Stimulated activated CD8-positive, alpha-beta memory T cell treated with anti-CD3 and anti-CD28 coated beads, Interleukin-12 subunit alpha, Interleukin-12 subunit beta, amount 100 ng/mL, for 24 hours (primary cell): ENCODE results near the gene KRTAP5-10.
"Not testable (repeated sequence)": the region's sequence is repeated elsewhere in the genome, so short reads cannot be mapped to it uniquely, and the experiment has no call there.

Experiments
- DNase-seq: peaks from one replicate; pipeline ENCODE4 v3.0.0-alpha.2; 2020; ENCODE audit errors: extremely low read depth

Gene KRTAP5-10

GRCh38 chr11:71572811-71573210 is 7.4 kb downstream of the KRTAP5-10 start:
- DNase-seq = no peak

GRCh38 chr11:71574418-71574817 is 9.1 kb downstream of the KRTAP5-10 start:
- no peak for DNase-seq

GRCh38 chr11:71575723-71576424 is 10.5 kb downstream of the KRTAP5-10 start:
- no peak for DNase-seq

- not testable (repeated sequence) for DNase-seq
Measured at GRCh38 chr11:71576688-71577465, 11.5 kb downstream of the KRTAP5-10 start.

- no peak for DNase-seq
Measured at GRCh38 chr11:71577469-71578004, 12.2 kb downstream of the KRTAP5-10 start.

GRCh38 chr11:71579513-71579912 is 14.2 kb downstream of the KRTAP5-10 start:
- DNase-seq = not testable (repeated sequence)

- DNase-seq = no peak
Measured at GRCh38 chr11:71580057-71581003, 15.0 kb downstream of the KRTAP5-10 start.

GRCh38 chr11:71581826-71582225 is 16.5 kb downstream of the KRTAP5-10 start:
- DNase-seq = no peak

- DNase-seq = no peak
Measured at GRCh38 chr11:71582309-71582895, 17.0 kb downstream of the KRTAP5-10 start, which contains the start of gene KRTAP5-11. TSS of gene KRTAP5-11 (minus strand) at chr11:71582875. CDS start at chr11:71582837, 38 bp downstream.

GRCh38 chr11:71582969-71583368 is 17.6 kb downstream of the KRTAP5-10 start:
- DNase-seq = not testable (repeated sequence)

- not testable (repeated sequence) for DNase-seq
Measured at GRCh38 chr11:71585673-71586072, 20.3 kb downstream of the KRTAP5-10 start.

GRCh38 chr11:71588314-71588713 is 23.0 kb downstream of the KRTAP5-10 start:
- DNase-seq = not testable (repeated sequence)

GRCh38 chr11:71588822-71589545 is 23.6 kb downstream of the KRTAP5-10 start:
- peak; percentile 32 for DNase-seq

GRCh38 chr11:71589546-71589920 is 24.2 kb downstream of the KRTAP5-10 start:
- not testable (repeated sequence) for DNase-seq

- not testable (repeated sequence) for DNase-seq
Measured at GRCh38 chr11:71603221-71603620, 37.9 kb downstream of the KRTAP5-10 start.

GRCh38 chr11:71604798-71605488 is 39.6 kb downstream of the KRTAP5-10 start:
- DNase-seq = not testable (repeated sequence)

- not testable (repeated sequence) for DNase-seq
Measured at GRCh38 chr11:71606853-71607519, 41.6 kb downstream of the KRTAP5-10 start.

GRCh38 chr11:71607520-71608216 is 42.3 kb downstream of the KRTAP5-10 start:
- not testable (repeated sequence) for DNase-seq

- DNase-seq = not testable (repeated sequence)
Measured at GRCh38 chr11:71608272-71608671, 42.9 kb downstream of the KRTAP5-10 start.
